Measurements from ENCODE around the gene PUM2. TPM values are rescaled to one million over a fixed set of nuclear protein-coding genes. Genes with fewer than 3 reads are reported as not detected.

PUM2 gene
- total and polyA plus RNA-seq, 2 of the 13 experiments (the other 11 are each of a cell fraction or from before 2014, with no cell fraction given), result 69.6 to 69.8 TPM

GRCh38 chr2:20372896-20373640, 22.4 kb upstream of the PUM2 start:
- Histone ChIP-seq H3K4me1 (ENCODE audit: insufficient read depth, low read length) (peaks cover 11% of the 10 kb centered on the region), H3K79me2 (ENCODE audit: insufficient read depth, low read length) (no peaks in the 10 kb centered on the region), H3K4me2 (ENCODE audit: low read depth, low read length) (no peak overlapping the region), H3K27ac (ENCODE audit: extremely low read length, insufficient read depth, low read length) (no peak overlapping the region), H3K27me3 (ENCODE audit: control insufficient read depth in 1 of 2, insufficient read depth in 2 of 2, low read length in 2 of 2) (peaks cover 2 to 13% of the 10 kb centered on the region in 2 experiments; a peak in 3 of 5 replicates), H3K36me3 (replicated peaks in 1 of 2; ENCODE audit: control insufficient read depth in 1 of 2, insufficient read depth in 2 of 2, low read length in 2 of 2) (no peaks in the 10 kb centered on the region), H3K9ac (ENCODE audit: insufficient read depth, low read depth, low read length) (no peak overlapping the region), H3K4me3 (replicated peaks in 1 of 3; ENCODE audit: insufficient read depth in 1 of 3, low read depth in 2 of 3, low read length in 3 of 3) (no peak overlapping the region), H3K9me3 (ENCODE audit: low read length) (peaks cover under 1% of the 10 kb centered on the region; the same call in 1 of the 2 replicates), H4K20me1 (ENCODE audit: insufficient read depth, low read length) (no peaks in the 10 kb centered on the region), H2AFZ (ENCODE audit: low read length) (no peak overlapping the region)
- intact Hi-C loops (cut with micrococcal nuclease; ENCODE audit: unreplicated experiment), result no loop called here
- CTCF ChIA-PET (ENCODE audit: low intra/inter-chr PET ratio, low total read pairs), result no interaction called here
- BruUV-seq (replicated peaks), result no TSS peak
- WGBS (ENCODE audit: low lambda C conversion rate), result 43% methylated on average over 3 of the region's 3 CpGs
- no peak for FAIRE-seq
- ATAC-seq, result no peak
- POLR2A ChIA-PET, result no interaction called here
- TF ChIP-seq THAP9 (CRISPR knock-in tag; IDR thresholded peaks at IDR 0.05; ENCODE audit: borderline replicate concordance), result no peak
- no peak for TF ChIP-seq SRF (IDR thresholded peaks at IDR 0.05; ENCODE audit: low read depth, low read length)
- TF ChIP-seq CBX1 (IDR thresholded peaks at IDR 0.05; ENCODE audit: low read depth), result no peak
- TF ChIP-seq EED (CRISPR knock-in tag; IDR thresholded peaks at IDR 0.05), result no peak
- no peak for TF ChIP-seq GTF2F1 (IDR thresholded peaks at IDR 0.05; ENCODE audit: low read length)
- TF ChIP-seq ZNF329 (CRISPR knock-in tag; IDR thresholded peaks at IDR 0.05; ENCODE audit: low read depth), result no peak
- TF ChIP-seq TEF (CRISPR knock-in tag; IDR thresholded peaks at IDR 0.05), result no peak
- TF ChIP-seq NFYC (CRISPR knock-in tag; IDR thresholded peaks at IDR 0.05), result no peak
- no peak for TF ChIP-seq CAMTA2 (CRISPR knock-in tag; IDR thresholded peaks at IDR 0.05; ENCODE audit: borderline replicate concordance)
- no peak for TF ChIP-seq IKZF1 (IDR thresholded peaks at IDR 0.05)
- no peak for TF ChIP-seq ZNF124 (CRISPR knock-in tag; IDR thresholded peaks at IDR 0.05)
- TF ChIP-seq TAF15 (IDR thresholded peaks at IDR 0.05; ENCODE audit: low read depth, low read length, poor library complexity, severe bottlenecking), result no peak
- no peak for TF ChIP-seq ZNF704 (CRISPR knock-in tag; IDR thresholded peaks at IDR 0.05; ENCODE audit: borderline replicate concordance)
- TF ChIP-seq ZNF34 (CRISPR knock-in tag; IDR thresholded peaks at IDR 0.05; ENCODE audit: borderline replicate concordance), result no peak
- no peak for TF ChIP-seq HNRNPK (IDR thresholded peaks at IDR 0.05; ENCODE audit: low read depth, low read length, poor library complexity, severe bottlenecking)
- no peak for TF ChIP-seq NFIC (IDR thresholded peaks at IDR 0.05; ENCODE audit: low read length)
- DNase-seq (ENCODE audit: low spot score), result no peak
- in situ Hi-C loops (cut with HindIII; ENCODE audit: extremely low pct_ligation_motif_present, low pct_unique_long_range_greater_than_20kb), result no loop called here
